Breast epithelium (tissue), 3 donors: ENCODE measurements around the gene MYLK.

Source experiments
- POLR2A ChIP-seq: fragments of 450-650 bp; IDR thresholded peaks from one replicate; pipeline ENCODE4 v1.6.1; 2016; ENCODE audit warnings: antibody characterized with exemption, mild to moderate bottlenecking, moderate library complexity
- TF ChIP-seq, protein P1 (sequence below), 3 donors: fragments of 450-650 bp; IDR thresholded peaks; one replicate each; pipeline ENCODE4 v1.5.1; 2016 to 2017; ENCODE audit warnings: antibody characterized with exemption in 3 of 3, mild to moderate bottlenecking in 3 of 3, moderate library complexity in 3 of 3

- TF ChIP-seq, protein P1, sequence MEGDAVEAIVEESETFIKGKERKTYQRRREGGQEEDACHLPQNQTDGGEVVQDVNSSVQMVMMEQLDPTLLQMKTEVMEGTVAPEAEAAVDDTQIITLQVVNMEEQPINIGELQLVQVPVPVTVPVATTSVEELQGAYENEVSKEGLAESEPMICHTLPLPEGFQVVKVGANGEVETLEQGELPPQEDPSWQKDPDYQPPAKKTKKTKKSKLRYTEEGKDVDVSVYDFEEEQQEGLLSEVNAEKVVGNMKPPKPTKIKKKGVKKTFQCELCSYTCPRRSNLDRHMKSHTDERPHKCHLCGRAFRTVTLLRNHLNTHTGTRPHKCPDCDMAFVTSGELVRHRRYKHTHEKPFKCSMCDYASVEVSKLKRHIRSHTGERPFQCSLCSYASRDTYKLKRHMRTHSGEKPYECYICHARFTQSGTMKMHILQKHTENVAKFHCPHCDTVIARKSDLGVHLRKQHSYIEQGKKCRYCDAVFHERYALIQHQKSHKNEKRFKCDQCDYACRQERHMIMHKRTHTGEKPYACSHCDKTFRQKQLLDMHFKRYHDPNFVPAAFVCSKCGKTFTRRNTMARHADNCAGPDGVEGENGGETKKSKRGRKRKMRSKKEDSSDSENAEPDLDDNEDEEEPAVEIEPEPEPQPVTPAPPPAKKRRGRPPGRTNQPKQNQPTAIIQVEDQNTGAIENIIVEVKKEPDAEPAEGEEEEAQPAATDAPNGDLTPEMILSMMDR (IDR thresholded peaks at IDR 0.05), result no peak
- TF ChIP-seq POLR2A, result no peak
These were observed 79.0 kb downstream of the MYLK start for GRCh38 chr3:123805101-123805500.
